HG02840 (cell line): ENCODE results near the gene CNN2.
A peak's percentile ranks its signal among the peaks of the same experiment; 100 is the strongest.
"Not testable (repeated sequence)": the region's sequence is repeated elsewhere in the genome, so short reads cannot be mapped to it uniquely, and the experiment has no call there.

Experiments
- ATAC-seq: cut with Tn5 transposase; IDR thresholded peaks from one replicate; pipeline ENCODE4 v1.9.1; 2021; ENCODE audit warnings: mild to moderate bottlenecking, moderate library complexity, moderate number of reproducible peaks; ENCODE audit not compliant: unreplicated experiment, low FRiP score

The CNN2 gene

DNA sequence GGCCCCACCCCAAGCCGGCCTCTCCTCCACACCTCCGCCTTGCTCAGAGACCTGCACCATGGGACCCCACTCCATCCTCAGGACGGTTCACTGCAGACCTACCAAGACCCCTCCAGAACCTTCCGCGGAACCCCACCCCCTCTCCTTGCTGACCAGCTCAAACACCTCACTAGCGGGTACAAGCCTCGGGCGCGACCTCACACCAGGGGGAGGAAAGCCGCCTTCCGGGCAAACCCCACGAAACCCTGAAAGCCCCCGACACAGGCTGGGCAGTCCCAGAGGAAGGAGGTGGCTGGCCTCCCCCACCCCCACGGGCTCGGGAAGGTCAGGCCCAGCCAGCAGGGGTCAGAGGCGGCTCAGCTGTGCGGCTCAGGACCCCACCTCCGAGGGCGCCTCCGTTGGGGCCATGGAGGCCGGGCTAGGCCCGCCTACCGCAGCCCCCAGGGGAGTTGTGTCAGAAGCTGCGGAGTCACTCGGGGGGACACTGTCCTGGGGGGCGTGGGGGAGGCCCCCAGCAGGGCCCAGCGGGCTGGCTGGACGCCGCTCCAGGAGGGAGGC, 16.3 kb upstream of the CNN2 start:
- ATAC-seq: no peak

DNA sequence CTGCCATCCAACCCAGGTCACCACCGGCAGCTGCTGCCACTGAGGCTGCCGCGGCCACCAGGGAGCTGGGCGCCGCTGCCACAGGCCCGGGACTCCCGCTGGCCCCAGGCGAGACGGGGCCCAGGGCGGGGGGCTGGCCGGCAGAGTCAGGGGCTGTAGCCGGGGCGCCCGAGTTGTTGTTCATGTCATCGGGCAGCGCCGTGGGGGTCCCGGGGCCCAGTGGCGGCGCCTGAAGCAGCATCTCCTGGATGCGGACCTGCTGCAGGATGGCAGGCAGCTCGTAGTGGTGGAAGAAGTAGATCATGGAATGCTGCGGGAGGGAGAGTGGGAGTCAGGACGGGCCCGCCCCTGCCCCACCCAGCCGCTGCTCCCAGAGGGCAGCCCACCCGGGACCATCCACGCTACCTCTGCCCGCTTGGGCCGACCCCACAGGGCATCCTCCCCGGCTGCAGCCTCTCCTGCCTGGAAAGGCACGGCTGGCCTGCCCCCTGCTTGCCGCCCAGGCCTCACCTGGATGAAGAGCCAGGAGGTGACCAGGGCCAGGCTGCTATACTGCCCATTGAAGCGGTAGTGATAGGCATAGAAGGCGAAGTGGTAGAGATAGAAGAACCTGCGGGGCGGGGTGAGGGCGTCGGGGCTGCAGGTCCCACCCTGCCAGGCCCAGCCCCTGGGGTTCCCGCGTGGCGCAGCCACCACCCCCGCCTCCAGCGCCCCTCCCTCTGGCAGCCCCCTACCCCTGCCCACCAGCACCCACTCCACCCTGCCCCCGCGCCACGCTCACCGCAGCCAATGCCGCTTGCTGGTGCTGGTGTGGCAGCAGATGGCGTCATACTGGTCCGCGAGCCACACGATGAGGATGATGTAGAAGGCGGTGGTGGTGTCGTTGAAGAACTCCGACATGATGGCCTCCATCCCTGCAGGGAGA, 15.6 kb upstream of the CNN2 start:
- no peak for ATAC-seq

DNA sequence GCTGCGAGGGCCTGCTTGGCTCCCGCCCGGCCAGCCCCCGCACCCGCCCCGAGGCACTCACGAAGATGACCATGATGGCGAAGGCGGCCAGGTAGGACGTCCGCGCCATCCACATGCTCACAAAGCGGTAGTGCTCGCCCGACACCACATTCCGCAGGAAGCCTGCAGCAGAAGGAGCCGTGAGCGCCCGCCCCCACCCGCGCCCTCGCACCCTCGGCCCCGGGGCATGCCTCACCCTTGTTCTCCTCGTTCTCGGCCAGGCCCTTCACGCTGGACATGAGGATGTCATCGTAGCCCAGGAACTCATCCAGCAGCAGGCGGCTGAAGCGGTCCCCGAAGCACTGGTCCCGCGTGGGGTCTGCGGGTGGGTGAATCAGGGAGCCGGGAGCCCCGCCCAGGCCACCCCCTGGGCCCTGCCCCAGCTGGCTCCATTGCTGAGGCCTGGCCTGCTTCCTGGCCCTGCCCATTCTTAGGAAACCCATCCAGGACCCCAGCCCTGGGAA, 14.5 kb upstream of the CNN2 start:
- ATAC-seq: no peak

DNA sequence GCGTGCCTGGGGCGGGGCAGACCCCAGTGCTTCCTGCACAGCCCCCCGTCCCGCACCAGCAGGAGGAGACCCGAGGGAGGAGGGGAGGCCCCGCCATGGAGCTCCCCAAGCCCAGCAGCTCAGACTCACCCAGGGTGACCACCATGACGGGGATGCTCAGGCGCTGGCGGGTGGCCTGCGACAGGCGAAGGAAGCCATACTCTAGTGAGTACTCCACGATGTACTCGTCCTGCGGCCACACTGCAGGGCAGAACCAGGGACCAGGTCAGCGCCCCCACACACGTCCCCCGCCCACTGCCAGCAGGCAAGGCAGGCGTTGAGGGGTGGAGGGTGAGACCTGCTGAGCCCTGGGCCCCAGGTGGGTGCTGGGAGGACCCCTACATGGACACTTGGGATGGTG, 14.1 kb upstream of the CNN2 start:
- ATAC-seq: no peak

DNA sequence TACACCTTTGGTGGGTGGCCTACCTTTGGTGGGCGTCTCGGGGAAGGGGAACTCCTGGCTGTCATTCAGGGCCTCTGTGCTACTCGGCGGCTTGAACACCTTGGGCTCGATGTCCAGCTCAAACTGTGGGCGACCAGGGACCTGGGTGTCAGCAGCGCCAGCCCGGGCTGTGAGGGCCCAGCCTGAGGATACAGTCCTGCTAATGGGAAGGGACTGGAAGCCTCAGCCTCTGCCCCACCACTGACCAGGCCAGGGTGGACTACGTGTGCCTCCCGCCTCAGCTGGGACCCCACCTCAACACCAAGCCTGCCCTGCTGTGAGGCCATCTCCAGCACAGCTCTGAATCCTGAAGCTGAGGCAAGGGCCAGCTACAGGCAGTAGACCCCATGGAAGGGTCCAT, 13.2 kb upstream of the CNN2 start:
- no peak for ATAC-seq

DNA sequence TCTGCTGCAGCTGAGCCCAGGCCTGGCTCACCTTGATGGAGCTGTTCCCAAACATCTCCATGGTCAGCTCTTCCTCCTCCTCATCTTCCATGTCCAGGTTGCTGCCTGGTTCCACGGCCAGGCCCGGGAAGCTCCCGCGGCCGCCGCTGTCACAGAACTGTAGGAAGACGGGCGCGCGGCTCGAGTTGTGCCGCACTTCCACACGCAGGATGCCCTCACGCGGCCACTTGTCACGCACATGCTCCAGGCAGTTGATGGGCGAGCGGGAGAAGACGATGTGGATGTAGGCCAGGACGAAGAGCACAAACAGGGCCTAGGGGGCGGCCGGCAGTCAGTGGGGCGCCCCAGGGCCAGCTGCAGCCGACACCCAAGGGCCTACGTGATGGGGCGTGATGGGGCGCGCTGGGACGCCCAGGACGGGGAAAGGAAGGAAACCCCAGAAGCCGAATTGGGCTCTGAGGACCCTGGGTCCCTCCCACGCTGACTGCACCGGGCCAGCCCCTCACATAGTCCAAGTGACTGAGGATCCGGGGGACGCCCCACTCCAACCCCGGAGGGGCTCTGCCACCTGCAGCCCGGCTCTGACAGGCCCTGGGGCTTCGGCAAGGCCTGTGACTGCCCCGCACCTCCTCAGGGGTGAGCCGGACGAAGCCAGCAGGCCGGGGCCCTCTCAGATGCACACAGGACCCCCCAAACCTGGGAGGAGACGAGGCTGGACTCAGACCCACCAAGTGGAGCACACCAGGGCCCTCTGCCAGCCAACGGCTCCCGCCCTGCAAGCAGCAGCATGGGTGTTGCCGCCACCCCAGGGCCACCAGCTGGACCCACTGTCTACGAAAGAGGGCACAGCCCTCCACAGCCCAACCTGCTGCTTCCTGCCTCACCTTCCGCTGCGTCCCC, 12.0 kb upstream of the CNN2 start:
- ATAC-seq: no peak

DNA sequence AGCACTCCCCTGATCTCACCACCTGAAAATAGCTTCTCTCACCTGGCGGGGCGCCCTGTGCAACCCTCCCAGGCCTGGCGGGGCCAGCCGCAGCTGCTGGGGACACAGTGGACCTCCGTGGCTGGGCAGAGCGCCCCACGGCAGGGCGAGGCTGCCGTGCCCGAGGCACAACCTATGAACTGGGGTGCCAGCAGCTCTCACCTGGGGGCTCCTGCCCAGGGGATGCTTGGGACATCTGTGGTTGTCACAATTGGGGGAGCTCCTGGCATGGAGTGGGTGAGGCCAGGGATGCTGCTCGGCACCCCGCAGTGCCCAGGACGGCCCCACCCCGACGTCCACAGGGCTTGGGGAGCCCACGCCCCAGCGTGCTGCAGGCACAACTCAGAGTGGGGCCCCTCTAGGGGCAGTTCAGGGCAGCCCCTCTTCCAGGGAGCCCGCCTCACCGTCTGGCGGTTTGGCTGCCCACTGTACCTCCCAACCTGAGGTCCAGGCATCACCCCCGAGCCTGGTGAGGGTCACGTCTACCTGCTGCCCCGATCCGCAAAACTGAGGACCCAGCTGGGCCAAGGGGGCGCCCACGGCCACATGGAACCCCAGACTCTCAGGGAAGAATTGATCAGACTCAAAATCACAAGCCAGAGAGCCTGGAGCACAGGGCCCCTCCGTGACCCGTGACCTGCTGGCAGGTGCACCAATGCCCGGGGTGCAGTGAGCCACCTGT, 11.2 kb upstream of the CNN2 start:
- no peak for ATAC-seq

DNA sequence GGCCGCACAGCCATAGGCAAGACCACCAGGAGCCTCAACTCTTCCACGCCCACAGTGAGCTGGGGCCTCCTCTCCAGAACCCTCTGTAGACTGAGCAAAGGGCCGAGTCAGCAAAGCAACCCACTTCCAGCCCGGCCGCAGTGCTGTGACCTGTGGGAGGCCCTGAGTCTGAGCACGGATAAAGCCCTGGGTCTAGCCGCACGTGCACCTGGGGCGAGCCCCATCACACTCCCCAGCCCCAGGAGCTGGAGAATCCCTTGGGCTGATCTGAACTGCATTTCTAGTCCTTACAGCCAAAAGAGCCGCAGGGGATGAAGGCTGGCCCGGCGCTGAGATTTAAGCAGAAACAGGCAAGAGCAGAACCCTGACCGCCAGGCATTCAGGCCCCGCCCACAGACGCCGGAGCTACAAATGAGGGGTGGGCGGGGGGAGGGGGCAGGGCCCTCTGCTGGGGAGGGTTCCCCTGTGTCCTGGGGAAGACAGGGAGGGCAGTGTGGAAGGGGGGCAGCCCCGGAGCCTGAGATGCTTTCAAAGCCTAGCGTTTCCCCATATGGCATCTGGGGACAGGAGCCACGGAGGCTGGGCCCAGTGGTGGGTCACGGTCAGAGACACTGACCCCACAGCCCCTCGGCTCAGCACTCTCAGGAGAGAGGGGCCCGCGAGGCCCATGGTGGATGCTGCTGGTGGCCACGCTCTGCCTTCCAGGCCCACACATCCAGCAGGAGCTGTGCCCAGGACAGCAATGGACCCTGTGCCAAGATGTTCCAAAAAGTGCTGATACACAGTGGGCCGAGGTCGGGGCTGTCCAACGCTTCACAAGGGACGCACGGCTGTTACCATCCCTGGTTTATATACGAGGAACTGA, 10.4 kb upstream of the CNN2 start:
- no peak for ATAC-seq

DNA sequence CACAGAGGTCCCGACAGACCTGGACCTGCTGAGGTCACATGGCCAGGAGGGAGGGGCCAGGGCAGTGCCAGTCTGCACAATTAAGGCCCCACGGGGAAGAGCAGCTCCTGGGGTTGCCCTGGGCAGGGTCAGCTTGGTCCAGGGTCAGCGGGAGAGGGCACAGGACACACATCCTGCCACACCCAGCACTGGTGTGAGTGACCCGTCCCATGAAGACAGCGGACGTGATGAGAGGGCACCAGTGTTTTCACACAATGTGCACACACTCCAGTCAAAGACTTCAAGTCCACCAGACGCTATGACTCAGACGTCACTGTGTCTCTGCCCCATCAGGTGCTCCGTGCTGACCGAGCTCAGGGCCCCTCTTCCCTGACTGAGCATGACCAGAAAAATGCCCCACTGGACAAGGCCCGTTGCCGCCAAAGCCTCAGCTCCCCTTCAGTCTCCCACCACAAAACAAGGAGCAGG, 9.7 kb upstream of the CNN2 start:
- no peak for ATAC-seq

DNA sequence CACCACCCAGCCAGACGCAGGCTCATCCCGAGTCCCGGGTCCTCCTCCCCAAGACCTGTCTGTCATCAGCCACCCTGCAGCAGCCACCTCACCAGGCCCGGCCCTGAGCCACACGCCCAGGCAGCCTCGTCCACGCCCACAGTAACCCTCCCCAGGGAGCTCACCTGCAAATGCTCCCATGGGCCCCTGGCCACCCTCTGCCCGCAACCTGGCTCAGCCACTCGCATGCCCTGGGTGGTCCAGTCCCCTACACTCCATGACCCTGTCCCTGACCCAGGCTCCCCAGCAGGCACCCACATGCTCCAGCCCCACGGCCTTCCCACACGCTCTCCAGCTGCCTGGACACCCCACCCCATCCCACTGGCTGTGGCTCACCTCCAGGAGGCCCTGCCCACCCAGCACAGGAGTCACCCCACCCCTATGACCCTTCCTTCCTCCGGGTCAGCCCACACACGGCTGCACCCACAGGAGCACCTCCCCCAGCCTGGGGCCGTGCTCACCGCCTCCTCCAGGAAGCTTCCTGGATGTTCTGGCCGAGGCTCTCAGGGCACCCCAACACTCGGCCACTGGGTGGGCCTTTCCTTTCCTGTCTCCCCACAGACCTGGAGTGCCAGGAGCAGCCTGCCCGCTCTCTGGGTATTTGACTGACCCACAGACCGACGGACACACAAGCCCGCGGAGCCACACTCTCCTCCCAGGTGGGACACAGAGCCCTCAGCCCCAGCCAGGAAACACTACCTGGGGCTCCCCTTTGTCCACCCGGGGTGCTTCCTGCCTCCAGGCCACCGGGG, 9.1 kb upstream of the CNN2 start:
- ATAC-seq: no peak

DNA sequence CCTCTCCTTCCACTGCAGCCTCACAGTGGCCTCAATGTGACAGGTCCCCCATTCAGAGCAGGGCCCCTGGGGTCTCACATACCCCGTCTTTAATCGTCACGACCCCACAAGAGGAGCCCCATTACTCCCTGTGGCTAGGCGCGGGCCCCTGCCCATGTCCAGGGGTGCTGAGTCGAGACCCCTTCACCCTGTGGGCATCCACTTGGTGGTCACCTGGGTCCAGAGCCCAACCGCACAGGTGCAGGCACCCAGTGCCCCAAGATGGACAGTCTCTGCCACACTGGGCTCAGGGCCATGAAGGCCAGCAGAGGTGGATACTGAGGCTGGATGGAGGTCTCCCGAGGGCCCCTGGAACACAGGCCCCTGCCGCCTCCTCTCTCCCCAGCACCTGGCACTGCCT, 8.5 kb upstream of the CNN2 start:
- no peak for ATAC-seq

DNA sequence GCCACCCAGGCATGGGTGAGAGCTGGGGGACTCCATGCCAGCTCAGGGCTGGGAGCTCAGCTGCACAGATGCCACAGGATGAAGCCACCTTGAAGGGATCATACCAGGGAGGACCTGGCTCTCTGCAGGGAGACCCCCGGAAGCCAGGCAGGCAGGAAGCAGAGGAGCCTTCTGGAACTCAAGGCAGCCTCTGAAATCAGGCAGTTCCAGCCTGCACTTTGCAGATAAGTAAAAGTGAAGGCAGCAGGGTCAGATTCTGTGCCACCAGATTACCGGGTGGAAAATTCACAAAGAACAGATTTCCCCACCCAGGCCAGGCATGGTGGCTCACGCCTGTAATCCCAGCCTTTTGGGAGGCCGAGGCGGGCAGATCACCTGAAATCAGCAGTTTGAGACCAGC, 8.0 kb upstream of the CNN2 start:
- ATAC-seq: no peak

DNA sequence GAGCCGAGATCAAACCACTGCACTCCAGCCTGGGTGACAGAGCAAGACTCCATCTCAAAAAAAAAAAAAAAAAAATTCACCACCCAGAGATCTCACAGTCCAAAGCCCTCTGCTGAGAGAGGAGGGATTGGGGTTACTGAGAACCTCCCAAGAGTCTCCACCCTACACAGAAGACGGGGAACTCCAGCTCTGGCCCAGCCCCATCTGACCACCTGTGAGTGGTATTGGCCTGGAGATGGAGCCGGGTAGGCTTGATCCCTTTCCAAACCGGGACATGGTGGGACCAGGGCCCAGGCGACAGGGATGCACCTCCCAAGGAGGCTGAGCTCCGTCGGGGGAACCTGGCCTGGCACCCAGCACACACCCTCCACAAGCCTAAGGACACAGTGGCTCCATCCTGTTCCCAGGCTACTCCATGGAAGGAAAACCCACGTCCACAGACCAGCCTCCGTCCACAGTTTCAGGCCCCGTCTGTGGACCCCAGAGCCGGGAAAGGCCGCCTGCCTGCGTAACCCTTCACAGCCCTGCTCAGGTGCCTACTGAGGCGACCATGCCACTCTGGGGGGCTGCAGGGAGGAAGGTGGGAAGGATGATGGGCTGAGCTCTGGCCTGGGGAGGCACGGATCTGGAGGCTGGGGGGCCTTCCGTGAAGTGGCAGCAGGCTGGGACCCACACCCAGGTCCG, 7.3 kb upstream of the CNN2 start:
- ATAC-seq: no peak

DNA sequence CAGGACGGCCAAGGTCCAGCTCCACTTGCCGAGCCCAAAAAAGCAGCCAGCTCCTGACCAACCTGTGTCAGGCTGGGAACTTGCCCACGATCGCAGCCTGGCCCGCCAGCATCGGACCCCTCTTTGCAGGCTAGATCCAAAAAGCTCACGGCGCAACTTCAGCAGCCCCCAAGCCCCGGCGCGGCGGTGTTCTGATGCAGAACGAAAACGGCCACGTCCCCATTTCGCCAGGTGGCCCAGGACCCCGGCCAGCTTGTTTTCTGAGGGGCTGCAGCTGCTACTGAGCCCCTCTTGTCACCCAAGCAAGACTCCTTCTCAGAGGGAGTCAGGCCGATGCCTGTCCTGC, 6.8 kb upstream of the CNN2 start:
- ATAC-seq: no peak

DNA sequence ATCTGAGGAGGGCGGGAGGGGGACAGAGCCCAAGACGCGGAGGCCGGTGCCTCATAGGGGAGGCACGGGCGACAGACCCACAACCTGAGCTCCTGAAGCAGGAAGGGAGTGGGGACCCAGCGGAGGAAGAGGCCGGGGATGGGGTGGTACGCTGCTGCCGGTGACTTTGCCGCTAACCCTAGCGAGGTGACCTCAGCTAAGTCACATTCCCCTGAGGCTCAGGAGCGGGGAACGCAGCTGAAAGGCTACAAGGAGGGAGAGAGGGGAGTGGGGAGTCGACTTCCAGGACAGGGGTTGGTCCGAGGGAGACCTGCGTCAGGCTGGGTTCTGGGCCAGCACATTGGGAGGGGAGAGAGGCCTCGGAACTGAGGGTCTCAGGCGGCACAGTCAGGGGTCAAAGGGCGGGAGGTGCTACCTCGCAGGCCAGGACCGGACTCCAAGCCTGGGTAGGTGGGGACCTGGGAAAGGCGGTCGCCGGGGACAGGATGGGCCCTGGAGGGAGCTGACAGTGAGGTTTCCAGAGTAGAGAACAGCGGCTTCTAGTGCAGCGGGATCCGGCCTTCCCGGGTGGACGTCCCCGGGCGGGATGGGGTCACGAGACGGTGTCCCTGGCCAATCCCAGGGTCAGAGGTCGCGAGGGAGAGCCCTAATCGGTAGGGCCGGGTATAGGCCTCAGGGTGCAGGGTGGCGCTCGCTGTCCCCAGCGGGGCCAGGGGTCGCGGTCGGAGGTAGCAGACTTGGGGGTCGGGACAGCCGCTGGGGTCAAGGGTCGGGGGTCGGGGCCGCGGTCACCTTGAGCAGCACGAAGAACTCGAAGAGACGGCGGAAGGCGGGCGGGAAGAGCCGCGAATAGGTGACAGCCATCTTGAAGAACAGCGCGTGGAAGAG, 6.2 kb upstream of the CNN2 start:
- ATAC-seq: no peak

DNA sequence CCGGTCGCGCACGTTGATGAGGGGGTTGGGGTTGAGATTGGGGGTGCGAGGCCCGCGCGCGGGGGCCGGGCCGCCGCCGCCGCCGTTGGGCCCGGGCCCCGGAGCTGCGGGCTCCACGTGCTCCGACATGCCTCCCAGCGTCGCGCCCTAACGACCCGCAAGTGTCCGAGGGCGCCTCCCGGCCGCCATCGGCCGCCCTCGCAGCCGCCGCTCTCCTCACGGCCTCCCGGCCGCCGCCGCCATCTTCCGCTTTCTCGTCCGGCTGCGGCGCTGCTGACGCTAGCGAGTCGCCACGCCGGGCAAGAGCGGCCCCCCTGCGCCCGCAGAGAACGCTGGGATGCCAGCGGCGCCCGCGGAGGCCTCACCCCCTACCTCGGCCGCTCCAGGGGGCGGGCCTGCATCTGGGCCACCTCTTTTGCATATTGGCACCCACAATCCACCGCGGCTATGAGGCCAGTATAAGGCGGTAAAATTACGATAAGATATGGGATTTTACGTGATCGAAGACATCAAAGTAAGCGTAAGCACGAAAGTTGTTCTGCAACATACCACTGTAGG, 5.5 kb upstream of the CNN2 start, which contains the start of gene TMEM259:
Gene TMEM259, minus strand, starts transcription at position 256 of the 558 bp plus-strand sequence. Its CDS starts 127 bp downstream, at position 129.
- peak; percentile 85 for ATAC-seq

DNA sequence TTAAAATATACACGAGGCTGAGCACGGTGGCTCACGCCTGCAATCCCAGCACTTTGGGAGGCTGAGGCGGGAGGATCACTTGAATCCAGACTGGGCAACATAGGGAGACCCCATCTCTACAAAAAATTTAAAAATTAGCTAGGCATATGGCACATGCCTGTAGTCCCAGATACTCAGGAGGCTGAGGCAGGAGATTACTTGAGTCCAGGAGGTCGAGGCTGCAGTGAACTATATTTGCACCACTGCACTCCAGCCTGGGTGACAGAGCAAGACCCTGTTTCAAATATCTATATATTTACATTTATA, 2.6 kb upstream of the CNN2 start:
- not testable (repeated sequence) for ATAC-seq
